HEK293 (cell line): ENCODE measurements around the gene YIPF2.

Source experiments
- GLIS1 ChIP-seq: fragments of 450-650 bp; formaldehyde crosslinking; IDR thresholded peaks from 2 replicates; pipeline ENCODE4 v1.5.1; 2016; ENCODE audit warnings: missing biosample characterization, missing genetic modification characterization
- KLF9 ChIP-seq: fragments of 450-650 bp; formaldehyde crosslinking; IDR thresholded peaks from 2 replicates; pipeline ENCODE4 v1.5.1; 2016; ENCODE audit warnings: missing biosample characterization, missing genetic modification characterization, low read depth
- SCRT1 ChIP-seq: fragments of 450-650 bp; formaldehyde crosslinking; IDR thresholded peaks from 2 replicates; pipeline ENCODE4 v1.5.1; 2016; ENCODE audit warnings: missing biosample characterization, missing genetic modification characterization, borderline replicate concordance
- WT1 ChIP-seq: fragments of 450-650 bp; formaldehyde crosslinking; IDR thresholded peaks from 2 replicates; pipeline ENCODE4 v1.5.1; 2016; ENCODE audit warnings: missing biosample characterization, missing genetic modification characterization
- YY1 ChIP-seq: fragments of 450-650 bp; formaldehyde crosslinking; IDR thresholded peaks from 2 replicates; pipeline ENCODE4 v1.5.1; 2018; ENCODE audit warnings: missing biosample characterization, missing genetic modification characterization
- ZBTB10 ChIP-seq: fragments of 450-650 bp; formaldehyde crosslinking; IDR thresholded peaks from 2 replicates; pipeline ENCODE4 v1.5.1; 2016; ENCODE audit warnings: missing biosample characterization, missing genetic modification characterization
- ZBTB26 ChIP-seq: fragments of 450-650 bp; formaldehyde crosslinking; optimal IDR thresholded peaks from 2 replicates; pipeline ENCODE3; 2016; ENCODE audit warnings: missing biosample characterization, mild to moderate bottlenecking, missing genetic modification characterization
- ZFP3 ChIP-seq: fragments of 450-650 bp; formaldehyde crosslinking; IDR thresholded peaks from 2 replicates; pipeline ENCODE4 v1.5.1; 2016; ENCODE audit warnings: low read depth, missing biosample characterization, missing genetic modification characterization
- ZFP69B ChIP-seq: fragments of 450-650 bp; formaldehyde crosslinking; IDR thresholded peaks from 2 replicates; pipeline ENCODE4 v1.5.1; 2016; ENCODE audit warnings: missing biosample characterization, missing genetic modification characterization
- ZIC2 ChIP-seq: fragments of 450-650 bp; formaldehyde crosslinking; IDR thresholded peaks from 2 replicates; pipeline ENCODE4 v1.5.1; 2016; ENCODE audit warnings: missing biosample characterization, missing genetic modification characterization
- ZNF18 ChIP-seq: fragments of 450-650 bp; formaldehyde crosslinking; IDR thresholded peaks from 2 replicates; pipeline ENCODE4 v1.5.1; 2016; ENCODE audit warnings: missing biosample characterization, missing genetic modification characterization
- ZNF184 ChIP-seq: fragments of 450-650 bp; IDR thresholded peaks from 2 replicates; pipeline ENCODE4 v1.5.1; 2018; ENCODE audit warnings: missing biosample characterization, mild to moderate bottlenecking, missing genetic modification characterization
- ZNF211 ChIP-seq: fragments of 450-650 bp; formaldehyde crosslinking; IDR thresholded peaks from 2 replicates; pipeline ENCODE4 v1.5.1; 2016; ENCODE audit warnings: low read depth, missing biosample characterization, missing genetic modification characterization
- ZNF214 ChIP-seq: fragments of 450-650 bp; formaldehyde crosslinking; IDR thresholded peaks from 2 replicates; pipeline ENCODE4 v1.5.1; 2017; ENCODE audit warnings: missing biosample characterization, mild to moderate bottlenecking, missing genetic modification characterization, borderline replicate concordance
- ZNF223 ChIP-seq: fragments of 450-650 bp; formaldehyde crosslinking; IDR thresholded peaks from 2 replicates; pipeline ENCODE4 v1.5.1; 2016; ENCODE audit warnings: missing biosample characterization, missing genetic modification characterization
- ZNF280C ChIP-seq: fragments of 450-650 bp; formaldehyde crosslinking; IDR thresholded peaks from 2 replicates; pipeline ENCODE4 v1.5.1; 2016; ENCODE audit warnings: missing biosample characterization, missing genetic modification characterization
- ZNF302 ChIP-seq: fragments of 450-650 bp; formaldehyde crosslinking; IDR thresholded peaks from 2 replicates; pipeline ENCODE4 v1.5.1; 2016; ENCODE audit warnings: missing biosample characterization, missing genetic modification characterization, low read depth
- ZNF324 ChIP-seq: fragments of 450-650 bp; formaldehyde crosslinking; IDR thresholded peaks from 2 replicates; pipeline ENCODE4 v1.5.1; 2016; ENCODE audit warnings: missing biosample characterization, missing genetic modification characterization
- ZNF366 ChIP-seq: fragments of 450-650 bp; formaldehyde crosslinking; conservative IDR thresholded peaks from 2 replicates; pipeline ENCODE4 v1.5.1; 2016; ENCODE audit warnings: missing biosample characterization, missing genetic modification characterization
- ZNF529 ChIP-seq: fragments of 450-650 bp; formaldehyde crosslinking; IDR thresholded peaks from 2 replicates; pipeline ENCODE4 v1.5.1; 2017; ENCODE audit warnings: missing genetic modification characterization, missing biosample characterization; ENCODE audit not compliant: insufficient replicate concordance
- ZNF600 ChIP-seq: fragments of 450-650 bp; formaldehyde crosslinking; IDR thresholded peaks from 2 replicates; pipeline ENCODE4 v1.5.1; 2016; ENCODE audit warnings: missing biosample characterization, missing genetic modification characterization
- ZNF692 ChIP-seq: fragments of 450-650 bp; formaldehyde crosslinking; IDR thresholded peaks from 2 replicates; pipeline ENCODE4 v1.5.1; 2016; ENCODE audit warnings: missing biosample characterization, missing genetic modification characterization
- ZSCAN30 ChIP-seq: fragments of 450-650 bp; IDR thresholded peaks from 2 replicates; pipeline ENCODE4 v1.5.1; 2018; ENCODE audit warnings: missing biosample characterization, mild to moderate bottlenecking, missing genetic modification characterization, moderate library complexity
- TF ChIP-seq, protein P1 (sequence below): fragments of 450-650 bp; formaldehyde crosslinking; IDR thresholded peaks from 2 replicates; pipeline ENCODE4 v1.5.1; 2016; ENCODE audit warnings: missing biosample characterization, missing genetic modification characterization
- TF ChIP-seq, protein P2 (sequence below): fragments of 450-650 bp; formaldehyde crosslinking; IDR thresholded peaks from 2 replicates; pipeline ENCODE4 v1.5.1; 2016; ENCODE audit warnings: missing biosample characterization, missing genetic modification characterization

YIPF2 gene

GRCh38 chr19:10885201-10886169, 43.0 kb downstream of the YIPF2 start (continued):
- peak; percentile 87 for TF ChIP-seq ZIC2 (tag by site-specific recombination)
- TF ChIP-seq ZNF302: no peak
- TF ChIP-seq ZBTB26: no peak
- TF ChIP-seq ZNF211: no peak
- TF ChIP-seq, protein P1, sequence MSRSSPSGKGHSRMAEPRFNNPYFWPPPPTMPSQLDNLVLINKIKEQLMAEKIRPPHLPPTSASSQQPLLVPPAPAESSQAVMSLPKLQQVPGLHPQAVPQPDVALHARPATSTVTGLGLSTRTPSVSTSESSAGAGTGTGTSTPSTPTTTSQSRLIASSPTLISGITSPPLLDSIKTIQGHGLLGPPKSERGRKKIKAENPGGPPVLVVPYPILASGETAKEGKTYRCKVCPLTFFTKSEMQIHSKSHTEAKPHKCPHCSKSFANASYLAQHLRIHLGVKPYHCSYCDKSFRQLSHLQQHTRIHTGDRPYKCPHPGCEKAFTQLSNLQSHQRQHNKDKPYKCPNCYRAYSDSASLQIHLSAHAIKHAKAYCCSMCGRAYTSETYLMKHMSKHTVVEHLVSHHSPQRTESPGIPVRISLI (tag by site-specific recombination): peak; percentile 93
- TF ChIP-seq KLF9 (tag by site-specific recombination): no peak
- TF ChIP-seq ZSCAN30 (tag by site-specific recombination): no peak
- TF ChIP-seq ZNF692 (tag by site-specific recombination): no peak
- no peak for TF ChIP-seq ZNF184 (tag by site-specific recombination)
- no peak for TF ChIP-seq ZNF214
- no peak for TF ChIP-seq ZFP3 (tag by site-specific recombination)
- TF ChIP-seq ZNF223: no peak
- TF ChIP-seq SCRT1 (tag by site-specific recombination): no peak
- no peak for TF ChIP-seq ZNF324
- peak; percentile 98 for TF ChIP-seq ZNF18
- TF ChIP-seq, protein P2, sequence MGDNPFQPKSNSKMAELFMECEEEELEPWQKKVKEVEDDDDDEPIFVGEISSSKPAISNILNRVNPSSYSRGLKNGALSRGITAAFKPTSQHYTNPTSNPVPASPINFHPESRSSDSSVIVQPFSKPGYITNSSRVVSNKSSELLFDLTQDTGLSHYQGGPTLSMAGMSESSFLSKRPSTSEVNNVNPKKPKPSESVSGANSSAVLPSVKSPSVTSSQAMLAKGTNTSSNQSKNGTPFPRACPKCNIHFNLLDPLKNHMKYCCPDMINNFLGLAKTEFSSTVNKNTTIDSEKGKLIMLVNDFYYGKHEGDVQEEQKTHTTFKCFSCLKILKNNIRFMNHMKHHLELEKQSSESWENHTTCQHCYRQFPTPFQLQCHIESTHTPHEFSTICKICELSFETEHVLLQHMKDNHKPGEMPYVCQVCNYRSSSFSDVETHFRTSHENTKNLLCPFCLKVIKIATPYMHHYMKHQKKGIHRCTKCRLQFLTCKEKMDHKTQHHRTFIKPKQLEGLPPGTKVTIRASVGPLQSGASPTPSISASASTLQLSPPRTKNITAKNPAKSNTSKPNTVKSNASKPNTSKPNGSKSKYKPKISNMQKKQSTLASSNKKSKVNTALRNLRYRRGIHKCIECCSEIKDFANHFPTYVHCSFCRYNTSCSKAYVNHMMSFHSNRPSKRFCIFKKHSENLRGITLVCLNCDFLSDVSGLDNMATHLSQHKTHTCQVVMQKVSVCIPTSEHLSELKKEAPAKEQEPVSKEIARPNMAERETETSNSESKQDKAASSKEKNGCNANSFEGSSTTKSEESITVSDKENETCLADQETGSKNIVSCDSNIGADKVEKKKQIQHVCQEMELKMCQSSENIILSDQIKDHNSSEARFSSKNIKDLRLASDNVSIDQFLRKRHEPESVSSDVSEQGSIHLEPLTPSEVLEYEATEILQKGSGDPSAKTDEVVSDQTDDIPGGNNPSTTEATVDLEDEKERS (tag by site-specific recombination): no peak
- TF ChIP-seq ZFP69B: no peak
- no peak for TF ChIP-seq ZNF366
- TF ChIP-seq GLIS1 (tag by site-specific recombination): peak; percentile 87
- no peak for TF ChIP-seq ZNF280C (tag by site-specific recombination)
- 0 out of 2 replicates have a peak, but pooled peaks have one; percentile 43 for TF ChIP-seq ZBTB10
- TF ChIP-seq YY1: no peak
- TF ChIP-seq WT1 (tag by site-specific recombination): peak; percentile 43; the same call in 1 of the 2 replicates
- TF ChIP-seq ZNF600: no peak
- TF ChIP-seq ZNF529 (tag by site-specific recombination): no peak
